Adipocyte (in vitro differentiated cells): ENCODE data around the gene FEZF2.
A peak's percentile ranks its signal among the peaks of the same experiment; 100 is the strongest.

Experiments
- DNase-seq: peaks from one replicate; pipeline ENCODE4 v3.0.0-alpha.2; 2015; ENCODE audit warnings: low read depth
- H3K27me3 ChIP-seq: replicated peaks from 2 replicates; pipeline ENCODE4 v1.7.0; 2013; ENCODE audit warnings: mild to moderate bottlenecking, low read length, moderate library complexity; ENCODE audit not compliant: control insufficient read depth, insufficient read depth
- H3K36me3 ChIP-seq: 2 replicates; pipeline ENCODE4 v1.7.0; 2013; ENCODE audit warnings: low read length, mild to moderate bottlenecking, moderate library complexity; ENCODE audit not compliant: control insufficient read depth, insufficient read depth, severe bottlenecking
- H3K4me1 ChIP-seq: 2 replicates; pipeline ENCODE4 v1.7.0; 2013; ENCODE audit warnings: mild to moderate bottlenecking, low read length, moderate library complexity; ENCODE audit not compliant: control insufficient read depth, insufficient read depth
- H3K4me3 ChIP-seq: 2 replicates; pipeline ENCODE4 v1.7.0; 2013; ENCODE audit warnings: mild to moderate bottlenecking, low read length, moderate library complexity
- H3K9ac ChIP-seq: 2 replicates; pipeline ENCODE4 v1.7.0; 2013; ENCODE audit warnings: mild to moderate bottlenecking, low read length, moderate library complexity
- H3K9me3 ChIP-seq: 2 replicates; pipeline ENCODE4 v1.7.0; 2013; ENCODE audit warnings: mild to moderate bottlenecking, low read length, moderate library complexity; ENCODE audit not compliant: control insufficient read depth

FEZF2 gene

GRCh38 chr3:62363275-62363674 lies 10.1 kb downstream of the FEZF2 start:
- Histone ChIP-seq H3K4me1 (no peaks in the 10 kb centered on the region), H3K27me3 (peaks cover 63% of the 10 kb centered on the region), H3K9me3 (peaks cover 4% of the 10 kb centered on the region), H3K4me3 (no peak overlapping the region), H3K36me3 (no peaks in the 10 kb centered on the region), H3K9ac (no peak overlapping the region)
- DNase-seq: no peak

- Histone ChIP-seq H3K9me3 (peaks cover 4% of the 10 kb centered on the region), H3K4me1 (no peaks in the 10 kb centered on the region), H3K36me3 (no peaks in the 10 kb centered on the region), H3K27me3 (peaks cover 58% of the 10 kb centered on the region), H3K9ac (no peak overlapping the region), H3K4me3 (no peak overlapping the region)
- no peak for DNase-seq
Observed at GRCh38 chr3:62361824-62362223, 11.5 kb downstream of the FEZF2 start.

- no peak overlapping the region for H3K9ac ChIP-seq
Observed at GRCh38 chr3:62361261-62361660, 12.1 kb downstream of the FEZF2 start.

GRCh38 chr3:62359531-62359930 lies 13.8 kb downstream of the FEZF2 start:
- Histone ChIP-seq H3K27me3 (peaks cover 55% of the 10 kb centered on the region), H3K36me3 (no peaks in the 10 kb centered on the region), H3K9me3 (peaks cover 6% of the 10 kb centered on the region)

More at GRCh38 chr3:62361261-62361660, 12.1 kb downstream of the FEZF2 start:
- no peak for DNase-seq
- no peaks in the 10 kb centered on the region for H3K36me3 ChIP-seq
- H3K27me3 ChIP-seq: peaks cover 58% of the 10 kb centered on the region
- H3K9me3 ChIP-seq: peaks cover 4% of the 10 kb centered on the region
- no peak overlapping the region for H3K4me3 ChIP-seq
- no peaks in the 10 kb centered on the region for H3K4me1 ChIP-seq

GRCh38 chr3:62356356-62356755 lies 17.0 kb downstream of the FEZF2 start:
- Histone ChIP-seq H3K27me3 (peaks cover 42% of the 10 kb centered on the region), H3K4me1 (no peaks in the 10 kb centered on the region), H3K4me3 (no peak overlapping the region), H3K9ac (no peak overlapping the region), H3K36me3 (no peaks in the 10 kb centered on the region), H3K9me3 (peaks cover 6% of the 10 kb centered on the region)
- DNase-seq: no peak

More at GRCh38 chr3:62359531-62359930, 13.8 kb downstream of the FEZF2 start:
- DNase-seq: no peak
- Histone ChIP-seq H3K4me3 (no peak overlapping the region), H3K9ac (no peak overlapping the region), H3K4me1 (no peaks in the 10 kb centered on the region)

GRCh38 chr3:62355703-62356102 lies 17.6 kb downstream of the FEZF2 start:
- Histone ChIP-seq H3K4me1 (no peaks in the 10 kb centered on the region), H3K4me3 (no peak overlapping the region), H3K27me3 (peaks cover 39% of the 10 kb centered on the region)

GRCh38 chr3:62343755-62344154 lies 29.6 kb downstream of the FEZF2 start:
- no peaks in the 10 kb centered on the region for H3K27me3 ChIP-seq
- H3K36me3 ChIP-seq: no peaks in the 10 kb centered on the region
- DNase-seq: no peak
- no peak overlapping the region for H3K4me3 ChIP-seq
- H3K9ac ChIP-seq: no peak overlapping the region
- no peaks in the 10 kb centered on the region for H3K4me1 ChIP-seq
- no peaks in the 10 kb centered on the region for H3K9me3 ChIP-seq

More at GRCh38 chr3:62355703-62356102, 17.6 kb downstream of the FEZF2 start:
- Histone ChIP-seq H3K9ac (no peak overlapping the region), H3K36me3 (no peaks in the 10 kb centered on the region), H3K9me3 (peaks cover 6% of the 10 kb centered on the region)
- no peak for DNase-seq

- H3K4me1 ChIP-seq: no peaks in the 10 kb centered on the region
Observed at GRCh38 chr3:62335196-62335595, 38.2 kb downstream of the FEZF2 start.

GRCh38 chr3:62332835-62333244 lies 40.5 kb downstream of the FEZF2 start:
- no peaks in the 10 kb centered on the region for H3K4me1 ChIP-seq
- H3K27me3 ChIP-seq: no peaks in the 10 kb centered on the region
- no peaks in the 10 kb centered on the region for H3K36me3 ChIP-seq
- no peak overlapping the region for H3K9ac ChIP-seq
- H3K4me3 ChIP-seq: no peak overlapping the region
- peak; percentile 72 for DNase-seq
- H3K9me3 ChIP-seq: no peaks in the 10 kb centered on the region

More at GRCh38 chr3:62335196-62335595, 38.2 kb downstream of the FEZF2 start:
- H3K27me3 ChIP-seq: no peaks in the 10 kb centered on the region
- H3K9ac ChIP-seq: no peak overlapping the region
- no peak for DNase-seq
- no peak overlapping the region for H3K4me3 ChIP-seq
- no peaks in the 10 kb centered on the region for H3K36me3 ChIP-seq
- H3K9me3 ChIP-seq: no peaks in the 10 kb centered on the region

GRCh38 chr3:62332017-62332416 lies 41.3 kb downstream of the FEZF2 start:
- no peak overlapping the region for H3K4me3 ChIP-seq
- no peak overlapping the region for H3K9ac ChIP-seq
- H3K36me3 ChIP-seq: no peaks in the 10 kb centered on the region
- no peaks in the 10 kb centered on the region for H3K9me3 ChIP-seq
- no peaks in the 10 kb centered on the region for H3K4me1 ChIP-seq
- DNase-seq: no peak
- no peaks in the 10 kb centered on the region for H3K27me3 ChIP-seq

GRCh38 chr3:62329971-62330370 lies 43.4 kb downstream of the FEZF2 start:
- Histone ChIP-seq H3K36me3 (no peaks in the 10 kb centered on the region), H3K27me3 (no peaks in the 10 kb centered on the region), H3K9me3 (no peaks in the 10 kb centered on the region), H3K4me1 (no peaks in the 10 kb centered on the region), H3K9ac (no peak overlapping the region), H3K4me3 (no peak overlapping the region)
- DNase-seq: no peak

GRCh38 chr3:62325896-62326295 lies 47.5 kb downstream of the FEZF2 start:
- Histone ChIP-seq H3K27me3 (no peaks in the 10 kb centered on the region), H3K9ac (no peak overlapping the region)
- no peak for DNase-seq

More at GRCh38 chr3:62325896-62326295, 47.5 kb downstream of the FEZF2 start:
- Histone ChIP-seq H3K36me3 (peaks cover 7% of the 10 kb centered on the region), H3K4me1 (no peaks in the 10 kb centered on the region), H3K9me3 (no peaks in the 10 kb centered on the region), H3K4me3 (no peak overlapping the region)
